Stomach (tissue), 4 donors: ENCODE data around the gene AUTS2.

Experiments used
- POLR2AphosphoS5 ChIP-seq, 3 donors: sonication (generic); formaldehyde crosslinking; IDR thresholded peaks; one replicate each; pipeline ENCODE4 v1.6.1; 2016; ENCODE audit warnings: antibody characterized with exemption in 3 of 3
- TF ChIP-seq, protein P1 (sequence below), 7 experiments: fragments of 450-650 bp in 4 of 7; fragments of 200-600 bp in 3 of 7; sonication (generic) in 3 of 7; IDR thresholded peaks; one replicate each; pipeline ENCODE4 v1.5.1; 2016 to 2019; ENCODE audit warnings: antibody characterized with exemption in 7 of 7, control low read depth in 2 of 7, mild to moderate bottlenecking in 1 of 7

DNA sequence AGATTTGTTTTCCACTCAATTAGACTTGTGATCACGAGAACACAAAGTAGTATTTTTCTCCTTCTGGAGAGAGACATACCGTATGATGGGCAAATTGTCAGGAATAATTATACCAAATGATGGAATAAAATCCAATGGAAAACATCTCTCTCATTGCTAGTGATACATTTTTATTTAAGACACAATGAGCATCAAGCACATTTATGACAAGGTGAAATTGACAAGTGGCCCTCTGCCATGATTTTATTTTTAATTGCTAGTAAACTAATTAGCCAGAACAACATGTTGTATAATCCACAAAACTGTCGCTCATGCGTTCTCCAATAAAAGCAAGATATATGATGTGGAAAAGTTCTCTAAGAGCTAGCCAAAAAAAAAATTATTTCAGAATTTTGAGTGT, 620.8 kb downstream of the AUTS2 start:
- TF ChIP-seq POLR2AphosphoS5 (IDR thresholded peaks at IDR 0.05), result no peak
- TF ChIP-seq, protein P1, sequence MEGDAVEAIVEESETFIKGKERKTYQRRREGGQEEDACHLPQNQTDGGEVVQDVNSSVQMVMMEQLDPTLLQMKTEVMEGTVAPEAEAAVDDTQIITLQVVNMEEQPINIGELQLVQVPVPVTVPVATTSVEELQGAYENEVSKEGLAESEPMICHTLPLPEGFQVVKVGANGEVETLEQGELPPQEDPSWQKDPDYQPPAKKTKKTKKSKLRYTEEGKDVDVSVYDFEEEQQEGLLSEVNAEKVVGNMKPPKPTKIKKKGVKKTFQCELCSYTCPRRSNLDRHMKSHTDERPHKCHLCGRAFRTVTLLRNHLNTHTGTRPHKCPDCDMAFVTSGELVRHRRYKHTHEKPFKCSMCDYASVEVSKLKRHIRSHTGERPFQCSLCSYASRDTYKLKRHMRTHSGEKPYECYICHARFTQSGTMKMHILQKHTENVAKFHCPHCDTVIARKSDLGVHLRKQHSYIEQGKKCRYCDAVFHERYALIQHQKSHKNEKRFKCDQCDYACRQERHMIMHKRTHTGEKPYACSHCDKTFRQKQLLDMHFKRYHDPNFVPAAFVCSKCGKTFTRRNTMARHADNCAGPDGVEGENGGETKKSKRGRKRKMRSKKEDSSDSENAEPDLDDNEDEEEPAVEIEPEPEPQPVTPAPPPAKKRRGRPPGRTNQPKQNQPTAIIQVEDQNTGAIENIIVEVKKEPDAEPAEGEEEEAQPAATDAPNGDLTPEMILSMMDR (IDR thresholded peaks at IDR 0.05), result no peak
